K562 (cell line): Measurements from ENCODE around the gene ZNF460. TPM values are rescaled to one million over a fixed set of nuclear protein-coding genes. Genes with fewer than 3 reads are reported as not detected.

Experiments used
- BACH1 ChIP-seq: fragments of 200-800 bp; sonication (Bioruptor generic); IDR thresholded peaks from 2 replicates; pipeline ENCODE4 v1.6.1; 2016; ENCODE audit warnings: missing genetic modification characterization, missing compliant biosample characterization
- CEBPG ChIP-seq, 3 experiments: fragments of 200-800 bp in 1 of 3; sonication (Bioruptor generic) in 1 of 3; sonication (generic) in 1 of 3; formaldehyde crosslinking in 1 of 3; IDR thresholded peaks in 2 of 3; conservative IDR thresholded peaks in 1 of 3; 2 replicates each; pipeline versions ENCODE4 v1.6.1 to v1.8.0; 2016 to 2022; ENCODE audit warnings: missing compliant biosample characterization in 2 of 3, missing genetic modification characterization in 2 of 3, mild to moderate bottlenecking in 1 of 3, missing genetic modification reagents in 1 of 3
- ERF ChIP-seq: fragments of 450-650 bp; formaldehyde crosslinking; IDR thresholded peaks from 2 replicates; pipeline ENCODE4 v1.4.0; 2020; ENCODE audit warnings: mild to moderate bottlenecking, mixed read lengths
- GATAD2A ChIP-seq: fragments of 450-650 bp; IDR thresholded peaks from 2 replicates; pipeline ENCODE4 v1.6.1; 2017
- HNRNPLL ChIP-seq: fragments of 200-400 bp; formaldehyde crosslinking; IDR thresholded peaks from 2 replicates; pipeline ENCODE4 v1.6.1; 2017; ENCODE audit warnings: low read length, low read depth, mild to moderate bottlenecking; ENCODE audit not compliant: poor library complexity, severe bottlenecking
- MED1 ChIP-seq: sonication (generic); formaldehyde crosslinking; IDR thresholded peaks from 2 replicates; pipeline ENCODE4 v1.8.1; 2023; ENCODE audit warnings: missing genetic modification reagents, borderline replicate concordance
- MEF2D ChIP-seq: conservative IDR thresholded peaks from 2 replicates; pipeline ENCODE4 v1.6.1; 2016; ENCODE audit warnings: low read depth, missing genetic modification characterization, missing compliant biosample characterization
- MTA2 ChIP-seq: fragments of 450-650 bp; IDR thresholded peaks from 2 replicates; pipeline ENCODE4 v1.6.1; 2016; ENCODE audit warnings: low read depth
- NR3C1 ChIP-seq: sonication (generic); formaldehyde crosslinking; IDR thresholded peaks from 2 replicates; pipeline ENCODE4 v1.8.1; 2022; ENCODE audit warnings: missing genetic modification reagents
- RBBP5 ChIP-seq: fragments of 200-600 bp; sonication (generic); IDR thresholded peaks from 2 replicates; pipeline ENCODE4 v1.6.1; 2012; ENCODE audit warnings: borderline replicate concordance, mild to moderate bottlenecking, low read length, control low read depth, inconsistent platforms; ENCODE audit not compliant: insufficient read depth, poor library complexity, severe bottlenecking
- SIRT6 ChIP-seq: IDR thresholded peaks from one replicate; pipeline ENCODE4 v1.6.1; 2012; ENCODE audit warnings: low read depth, mild to moderate bottlenecking, control low read depth, inconsistent platforms, low read length, moderate library complexity
- SOX6 ChIP-seq: fragments of 450-650 bp; IDR thresholded peaks from 2 replicates; pipeline ENCODE4 v1.6.1; 2014; ENCODE audit warnings: mild to moderate bottlenecking
- STAG1 ChIP-seq: sonication (generic); formaldehyde crosslinking; IDR thresholded peaks from 2 replicates; pipeline ENCODE4 v1.5.0; 2020; ENCODE audit warnings: missing genetic modification reagents, borderline replicate concordance
- U2AF2 ChIP-seq: fragments of 200-400 bp; formaldehyde crosslinking; optimal IDR thresholded peaks from 2 replicates; pipeline ENCODE3; 2017; ENCODE audit warnings: low read depth, mild to moderate bottlenecking, low read length
- YBX1 ChIP-seq: fragments of 450-650 bp; IDR thresholded peaks from 2 replicates; pipeline ENCODE4 v1.7.1; 2016; ENCODE audit warnings: mild to moderate bottlenecking
- ZBED1 ChIP-seq: IDR thresholded peaks from 2 replicates; pipeline ENCODE4 v1.6.1; 2014
- ZNF134 ChIP-seq: fragments of 250-450 bp; sonication (Bioruptor Pico); conservative IDR thresholded peaks from 2 replicates; pipeline ENCODE4 v1.4.0; 2020
- ZNF263 ChIP-seq: sonication (generic); formaldehyde crosslinking; IDR thresholded peaks from 2 replicates; pipeline ENCODE4 v1.8.0; 2022; ENCODE audit warnings: mild to moderate bottlenecking, missing genetic modification reagents, borderline replicate concordance
- ZNF3 ChIP-seq: fragments of 250-450 bp; sonication (Bioruptor Pico); IDR thresholded peaks from 2 replicates; pipeline ENCODE4 v1.5.0; 2021; ENCODE audit warnings: mild to moderate bottlenecking, moderate library complexity
- ZNF444 ChIP-seq: fragments of 250-450 bp; sonication (Bioruptor Pico); IDR thresholded peaks from 2 replicates; pipeline ENCODE4 v1.4.0; 2020; ENCODE audit warnings: mild to moderate bottlenecking, moderate library complexity
- ZNF584 ChIP-seq: fragments of 200-800 bp; sonication (Bioruptor generic); IDR thresholded peaks from 2 replicates; pipeline ENCODE4 v1.6.1; 2016; ENCODE audit warnings: low read depth, mild to moderate bottlenecking, missing genetic modification characterization, missing compliant biosample characterization
- ZNF644 ChIP-seq: fragments of 200-800 bp; sonication (Bioruptor generic); IDR thresholded peaks from 2 replicates; pipeline ENCODE4 v1.6.1; 2016; ENCODE audit warnings: low read depth, missing genetic modification characterization, missing compliant biosample characterization
- polyA plus RNA-seq, 8 experiments: library from polyadenylated mRNA; depleted of rRNA in 4 of 8; stranded (reverse) in 5 of 8; unstranded in 3 of 8; fragments of >200 nt; fragmentation: Nextera tagmentation in 2 of 8; fragmentation: Illumina TruSeq in 1 of 8; extraction: Ambion mirVana in 2 of 8; extraction: Trizol in 1 of 8; gene quantifications; 2 replicates each; pipeline versions ENCODE4 v1.2.1 to v1.2.3, GENCODE V29; 2011 to 2014; ENCODE audit warnings: inconsistent platforms in 1 of 8, missing spikeins in 1 of 8
- total RNA-seq, 7 experiments: library from RNA; depleted of rRNA in 6 of 7; stranded (reverse); fragments of >200 nt in 6 of 7; fragmentation: Illumina TruSeq in 2 of 7; extraction: Trizol in 2 of 7; gene quantifications; 2 replicates each; pipeline versions ENCODE4 v1.2.1 to v1.2.3, GENCODE V29; 2011 to 2021; ENCODE audit warnings: low replicate concordance in 1 of 7
- TF ChIP-seq, protein P1 (sequence below): fragments of 450-650 bp; IDR thresholded peaks from 2 replicates; pipeline ENCODE4 v1.6.1; 2017; ENCODE audit warnings: antibody characterized with exemption, mild to moderate bottlenecking
- TF ChIP-seq, protein P2 (sequence below), 2 experiments: fragments of 450-650 bp; conservative IDR thresholded peaks; 2 replicates each; pipeline ENCODE4 v1.6.1; 2017; ENCODE audit warnings: mild to moderate bottlenecking in 2 of 2, moderate library complexity in 2 of 2

ZNF460 gene
- total and polyA plus RNA-seq, 9 of the 15 experiments (the other 6 are each of a cell fraction or from before 2014, with no cell fraction given), result 0.45 to 36.2 (median 16.6) TPM

DNA sequence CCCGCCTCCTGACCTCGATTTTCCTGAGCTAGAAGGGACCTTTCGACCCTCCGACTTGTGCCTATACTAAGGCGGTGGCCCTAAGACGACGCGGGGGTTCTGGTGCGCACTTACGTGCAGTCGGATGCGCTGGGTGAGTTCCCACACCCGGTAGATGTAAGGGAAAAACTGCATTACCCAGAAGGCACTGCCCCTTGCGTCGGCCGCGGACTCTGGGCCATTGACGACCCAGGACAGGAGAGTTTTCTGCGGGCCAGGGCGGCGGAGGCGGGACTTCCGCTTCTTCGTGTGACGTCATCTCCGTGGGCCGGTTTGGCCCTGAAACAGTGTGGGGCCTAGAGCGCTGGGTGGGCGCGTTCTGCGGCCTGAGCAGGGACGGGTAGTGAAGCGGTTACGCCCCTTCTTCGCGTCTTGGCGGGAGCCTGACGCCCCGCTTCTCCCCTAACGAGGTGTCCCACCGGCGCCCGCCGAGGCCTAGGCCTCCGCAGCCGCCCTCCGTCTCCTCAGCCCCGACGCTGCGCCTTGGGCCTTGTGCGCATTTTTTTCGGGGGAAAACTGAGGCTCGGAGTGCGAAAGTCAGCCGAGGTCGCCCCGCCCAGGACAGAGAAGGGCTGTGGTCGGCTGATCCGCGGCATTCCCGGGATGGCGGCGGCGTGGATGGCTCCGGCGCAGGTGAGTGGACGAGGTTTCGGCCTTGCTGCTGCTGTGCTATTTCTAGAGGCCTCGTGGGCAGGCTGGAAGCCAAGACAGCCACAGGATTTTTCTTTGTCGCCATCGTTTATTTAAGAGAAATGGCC, at the start of gene ZNF460 (continued):
- TF ChIP-seq ZNF134 (CRISPR knock-in tag), result peak; percentile 85
- TF ChIP-seq MTA2, result no peak
- TF ChIP-seq HNRNPLL, result peak; percentile 88
- TF ChIP-seq GATAD2A, result no peak
- 0 out of 2 replicates have a peak, but pooled peaks have one; percentile 31 for TF ChIP-seq NR3C1 (CRISPR knock-in tag)
- TF ChIP-seq SOX6, result no peak
- TF ChIP-seq ZNF444 (CRISPR knock-in tag), result no peak
- 0 out of 2 replicates have a peak, but pooled peaks have one; percentile 33 for TF ChIP-seq STAG1 (CRISPR knock-in tag)
- no peak for TF ChIP-seq BACH1
- no peak for TF ChIP-seq ZNF584
- no peak for TF ChIP-seq SIRT6
- TF ChIP-seq MEF2D (tag), result no peak
- TF ChIP-seq MED1 (CRISPR knock-in tag), result no peak
- no peak for TF ChIP-seq YBX1
- TF ChIP-seq RBBP5, result peak; percentile 88
- TF ChIP-seq U2AF2, result no peak
- no peak for TF ChIP-seq ZNF263 (CRISPR knock-in tag)
- TF ChIP-seq, protein P1, sequence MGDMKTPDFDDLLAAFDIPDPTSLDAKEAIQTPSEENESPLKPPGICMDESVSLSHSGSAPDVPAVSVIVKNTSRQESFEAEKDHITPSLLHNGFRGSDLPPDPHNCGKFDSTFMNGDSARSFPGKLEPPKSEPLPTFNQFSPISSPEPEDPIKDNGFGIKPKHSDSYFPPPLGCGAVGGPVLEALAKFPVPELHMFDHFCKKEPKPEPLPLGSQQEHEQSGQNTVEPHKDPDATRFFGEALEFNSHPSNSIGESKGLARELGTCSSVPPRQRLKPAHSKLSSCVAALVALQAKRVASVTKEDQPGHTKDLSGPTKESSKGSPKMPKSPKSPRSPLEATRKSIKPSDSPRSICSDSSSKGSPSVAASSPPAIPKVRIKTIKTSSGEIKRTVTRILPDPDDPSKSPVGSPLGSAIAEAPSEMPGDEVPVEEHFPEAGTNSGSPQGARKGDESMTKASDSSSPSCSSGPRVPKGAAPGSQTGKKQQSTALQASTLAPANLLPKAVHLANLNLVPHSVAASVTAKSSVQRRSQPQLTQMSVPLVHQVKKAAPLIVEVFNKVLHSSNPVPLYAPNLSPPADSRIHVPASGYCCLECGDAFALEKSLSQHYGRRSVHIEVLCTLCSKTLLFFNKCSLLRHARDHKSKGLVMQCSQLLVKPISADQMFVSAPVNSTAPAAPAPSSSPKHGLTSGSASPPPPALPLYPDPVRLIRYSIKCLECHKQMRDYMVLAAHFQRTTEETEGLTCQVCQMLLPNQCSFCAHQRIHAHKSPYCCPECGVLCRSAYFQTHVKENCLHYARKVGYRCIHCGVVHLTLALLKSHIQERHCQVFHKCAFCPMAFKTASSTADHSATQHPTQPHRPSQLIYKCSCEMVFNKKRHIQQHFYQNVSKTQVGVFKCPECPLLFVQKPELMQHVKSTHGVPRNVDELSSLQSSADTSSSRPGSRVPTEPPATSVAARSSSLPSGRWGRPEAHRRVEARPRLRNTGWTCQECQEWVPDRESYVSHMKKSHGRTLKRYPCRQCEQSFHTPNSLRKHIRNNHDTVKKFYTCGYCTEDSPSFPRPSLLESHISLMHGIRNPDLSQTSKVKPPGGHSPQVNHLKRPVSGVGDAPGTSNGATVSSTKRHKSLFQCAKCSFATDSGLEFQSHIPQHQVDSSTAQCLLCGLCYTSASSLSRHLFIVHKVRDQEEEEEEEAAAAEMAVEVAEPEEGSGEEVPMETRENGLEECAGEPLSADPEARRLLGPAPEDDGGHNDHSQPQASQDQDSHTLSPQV, result no peak
- TF ChIP-seq ZNF3 (CRISPR knock-in tag), result no peak
- no peak for TF ChIP-seq ZNF644 (tag)
- peak; percentile 38; the same call in 1 of the 2 replicates for TF ChIP-seq ZBED1
- no peak for TF ChIP-seq CEBPG (CRISPR knock-in tag; IDR thresholded peaks at IDR 0.05)
- no peak for TF ChIP-seq CEBPG (tag; conservative IDR thresholded peaks at IDR 0.05 in 1 of 2, IDR thresholded peaks at IDR 0.05 in 1 of 2)
- TF ChIP-seq, protein P2, sequence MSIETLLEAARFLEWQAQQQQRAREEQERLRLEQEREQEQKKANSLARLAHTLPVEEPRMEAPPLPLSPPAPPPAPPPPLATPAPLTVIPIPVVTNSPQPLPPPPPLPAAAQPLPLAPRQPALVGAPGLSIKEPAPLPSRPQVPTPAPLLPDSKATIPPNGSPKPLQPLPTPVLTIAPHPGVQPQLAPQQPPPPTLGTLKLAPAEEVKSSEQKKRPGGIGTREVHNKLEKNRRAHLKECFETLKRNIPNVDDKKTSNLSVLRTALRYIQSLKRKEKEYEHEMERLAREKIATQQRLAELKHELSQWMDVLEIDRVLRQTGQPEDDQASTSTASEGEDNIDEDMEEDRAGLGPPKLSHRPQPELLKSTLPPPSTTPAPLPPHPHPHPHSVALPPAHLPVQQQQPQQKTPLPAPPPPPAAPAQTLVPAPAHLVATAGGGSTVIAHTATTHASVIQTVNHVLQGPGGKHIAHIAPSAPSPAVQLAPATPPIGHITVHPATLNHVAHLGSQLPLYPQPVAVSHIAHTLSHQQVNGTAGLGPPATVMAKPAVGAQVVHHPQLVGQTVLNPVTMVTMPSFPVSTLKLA (conservative IDR thresholded peaks at IDR 0.05), result peak; percentile 7 to 52; a peak in 2 of 4 replicates
- no peak for TF ChIP-seq ERF
